A673 (cell line): ENCODE data around the gene ANK3. TPM values are rescaled to one million over a fixed set of nuclear protein-coding genes. Genes with fewer than 3 reads are reported as not detected.

ENCODE experiments used
- BruUV-seq: library from RNA; stranded (reverse); fragments of 400-500 nt; replicated peaks from 2 replicates; lab custom pipeline; 2021; lab: Mats Ljungman, UMichigan
- CTCF ChIA-PET: fragments of 300-600 bp; sonication (Branson Sonifier 250); formaldehyde crosslinking; loops from one replicate; lab custom pipeline; 2022; ENCODE audit warnings: antibody characterized with exemption; lab: Charles Lee
- POLR2A ChIA-PET: fragments of 300-600 bp; sonication (Branson Sonifier 250); formaldehyde crosslinking; loops from one replicate; lab custom pipeline; 2022; ENCODE audit warnings: antibody characterized with exemption; ENCODE audit not compliant: low non-redundant PET; lab: Charles Lee
- DNase-seq: peaks from one replicate; pipeline ENCODE4 v3.0.0-alpha.2; 2015; ENCODE audit warnings: low spot score
- H3K27ac ChIP-seq: fragments of 200-600 bp; sonication (generic); 2 replicates; pipeline ENCODE4 v1.5.1; 2016; ENCODE audit warnings: mixed run types, low read depth, mild to moderate bottlenecking, mixed read lengths, antibody characterized with exemption, low read length; ENCODE audit not compliant: poor library complexity, severe bottlenecking
- H3K27me3 ChIP-seq: fragments of 200-600 bp; sonication (generic); replicated peaks from 2 replicates; pipeline ENCODE4 v1.6.1; 2017; ENCODE audit warnings: mixed run types, low read depth, mild to moderate bottlenecking, mixed read lengths, antibody characterized with exemption, low read length; ENCODE audit not compliant: insufficient read depth, poor library complexity
- H3K36me3 ChIP-seq: fragments of 200-600 bp; sonication (generic); 2 replicates; pipeline ENCODE4 v1.6.1; 2016; ENCODE audit warnings: mixed run types, mild to moderate bottlenecking, mixed read lengths, antibody characterized with exemption, low read length; ENCODE audit not compliant: insufficient read depth, poor library complexity, severe bottlenecking
- H3K4me1 ChIP-seq: fragments of 200-600 bp; sonication (generic); 2 replicates; pipeline ENCODE4 v1.6.1; 2017; ENCODE audit warnings: mixed run types, mild to moderate bottlenecking, mixed read lengths, antibody characterized with exemption, low read length; ENCODE audit not compliant: insufficient read depth, poor library complexity, severe bottlenecking
- H3K4me3 ChIP-seq: fragments of 200-600 bp; sonication (generic); 2 replicates; pipeline ENCODE4 v1.5.1; 2016; ENCODE audit warnings: low read depth, mixed run types, mild to moderate bottlenecking, mixed read lengths, low read length; ENCODE audit not compliant: poor library complexity, severe bottlenecking
- H3K9me3 ChIP-seq: fragments of 200-600 bp; sonication (generic); 2 replicates; pipeline ENCODE4 v1.6.1; 2016; ENCODE audit warnings: mixed run types, low read depth, mild to moderate bottlenecking, mixed read lengths, antibody characterized with exemption, low read length; ENCODE audit not compliant: poor library complexity, severe bottlenecking
- EZH2 ChIP-seq: fragments of 200-600 bp; sonication (generic); IDR thresholded peaks from 2 replicates; pipeline ENCODE4 v1.6.1; 2017; ENCODE audit warnings: borderline replicate concordance, low read depth, mild to moderate bottlenecking, mixed read lengths, antibody characterized with exemption, low read length; ENCODE audit not compliant: poor library complexity, severe bottlenecking
- intact Hi-C: fragments of 100-400 bp; cut with micrococcal nuclease; formaldehyde crosslinking; loops from one replicate; pipeline ENCODE4 v1.10.0; 2022; ENCODE audit not compliant: unreplicated experiment
- total RNA-seq: library from RNA; stranded (reverse); gene quantifications from 2 replicates; pipeline ENCODE4 v1.2.3, GENCODE V29; 2021
- TF ChIP-seq, protein P1 (sequence below): fragments of 300-800, 200-600 bp; sonication (generic); conservative IDR thresholded peaks from 2 replicates; pipeline ENCODE4 v1.5.1; 2017; ENCODE audit warnings: low read depth, mild to moderate bottlenecking, antibody characterized with exemption, low read length, moderate library complexity, mixed read lengths

The ANK3 gene
- total RNA-seq, 1 experiment from 2014 or later, result 13.5 TPM

- DNase-seq, result no peak
- no TSS peak for BruUV-seq
- no peak for TF ChIP-seq EZH2
- TF ChIP-seq, protein P1, sequence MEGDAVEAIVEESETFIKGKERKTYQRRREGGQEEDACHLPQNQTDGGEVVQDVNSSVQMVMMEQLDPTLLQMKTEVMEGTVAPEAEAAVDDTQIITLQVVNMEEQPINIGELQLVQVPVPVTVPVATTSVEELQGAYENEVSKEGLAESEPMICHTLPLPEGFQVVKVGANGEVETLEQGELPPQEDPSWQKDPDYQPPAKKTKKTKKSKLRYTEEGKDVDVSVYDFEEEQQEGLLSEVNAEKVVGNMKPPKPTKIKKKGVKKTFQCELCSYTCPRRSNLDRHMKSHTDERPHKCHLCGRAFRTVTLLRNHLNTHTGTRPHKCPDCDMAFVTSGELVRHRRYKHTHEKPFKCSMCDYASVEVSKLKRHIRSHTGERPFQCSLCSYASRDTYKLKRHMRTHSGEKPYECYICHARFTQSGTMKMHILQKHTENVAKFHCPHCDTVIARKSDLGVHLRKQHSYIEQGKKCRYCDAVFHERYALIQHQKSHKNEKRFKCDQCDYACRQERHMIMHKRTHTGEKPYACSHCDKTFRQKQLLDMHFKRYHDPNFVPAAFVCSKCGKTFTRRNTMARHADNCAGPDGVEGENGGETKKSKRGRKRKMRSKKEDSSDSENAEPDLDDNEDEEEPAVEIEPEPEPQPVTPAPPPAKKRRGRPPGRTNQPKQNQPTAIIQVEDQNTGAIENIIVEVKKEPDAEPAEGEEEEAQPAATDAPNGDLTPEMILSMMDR, result no peak
Measured at GRCh38 chr10:60207894-60208293, 181.8 kb downstream of the ANK3 start.

DNA sequence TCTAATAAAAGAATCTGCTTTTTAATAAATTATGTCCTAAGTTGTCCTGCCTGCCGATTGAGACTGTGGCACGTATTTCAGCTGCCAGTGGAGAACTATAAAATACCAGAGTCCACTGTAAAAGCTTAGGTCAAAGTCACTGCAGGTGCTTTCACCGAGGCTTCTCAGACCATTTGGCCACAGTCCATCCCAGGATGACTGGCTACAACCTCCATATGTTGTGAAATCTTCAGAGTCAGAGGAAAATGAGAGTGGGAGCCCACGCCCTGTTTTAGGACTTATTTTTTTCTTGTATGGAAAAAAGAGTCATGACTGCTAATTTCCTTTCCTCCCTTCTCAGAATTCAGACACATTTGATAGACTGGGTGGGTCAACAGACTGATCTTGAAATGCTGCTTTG, 182.9 kb downstream of the ANK3 start:
- no peaks in the 10 kb centered on the region for H3K9me3 ChIP-seq
- no TSS peak for BruUV-seq
- H3K27me3 ChIP-seq, result no peaks in the 10 kb centered on the region
- intact Hi-C loops, result loop anchor here (5.0 kb wide), 2 partner anchors 109 to 579 kb away; no protein-coding TSS in a partner anchor
- H3K36me3 ChIP-seq, result no peaks in the 10 kb centered on the region
- TF ChIP-seq EZH2, result no peak
- TF ChIP-seq, protein P1, result no peak
- no peaks in the 10 kb centered on the region for H3K4me1 ChIP-seq
- POLR2A ChIA-PET, result no interaction called here
- no peak overlapping the region for H3K4me3 ChIP-seq
- no peak overlapping the region for H3K27ac ChIP-seq
- CTCF ChIA-PET, result no interaction called here
- no peak for DNase-seq

More at GRCh38 chr10:60207894-60208293, 181.8 kb downstream of the ANK3 start:
- H3K27me3 ChIP-seq, result no peaks in the 10 kb centered on the region
- no peaks in the 10 kb centered on the region for H3K4me1 ChIP-seq
- intact Hi-C loops, result loop anchor here (2.0 to 5.0 kb wide), 3 partner anchors 93 to 581 kb away; no protein-coding TSS in a partner anchor
- H3K27ac ChIP-seq, result no peak overlapping the region
- ChIA-PET CTCF (interaction anchor here (0.6 kb wide), 1 partner anchor 496 kb away, joined by 3 read pairs; no protein-coding TSS in a partner anchor), POLR2A (no interaction called here)
- no peaks in the 10 kb centered on the region for H3K9me3 ChIP-seq
- no peaks in the 10 kb centered on the region for H3K36me3 ChIP-seq
- no peak overlapping the region for H3K4me3 ChIP-seq

DNA sequence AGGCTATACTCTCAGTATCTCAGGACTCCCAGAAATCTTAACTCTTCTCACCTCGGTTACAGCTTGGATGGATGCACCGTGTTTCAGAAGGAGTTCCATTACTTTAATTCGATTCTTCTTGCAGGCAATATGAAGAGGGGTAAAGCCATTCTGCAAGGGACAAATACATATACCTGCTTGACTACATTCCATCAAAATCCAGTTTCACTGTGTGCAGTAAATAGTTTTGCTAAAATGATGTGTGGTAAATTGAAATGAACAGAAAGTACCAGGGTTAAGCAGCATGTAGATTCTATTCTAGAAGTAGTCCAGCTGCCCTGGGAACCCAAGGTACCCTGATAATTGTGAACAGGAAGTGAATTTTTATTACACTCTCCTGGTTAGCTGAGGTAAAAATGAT, 183.9 kb downstream of the ANK3 start:
- Histone ChIP-seq H3K4me1 (no peaks in the 10 kb centered on the region), H3K9me3 (no peaks in the 10 kb centered on the region), H3K36me3 (no peaks in the 10 kb centered on the region), H3K4me3 (no peak overlapping the region), H3K27me3 (no peaks in the 10 kb centered on the region), H3K27ac (no peak overlapping the region)
- intact Hi-C loops, result loop anchor here (5.0 kb wide), 2 partner anchors 108 to 578 kb away; no protein-coding TSS in a partner anchor
- POLR2A ChIA-PET, result no interaction called here
- CTCF ChIA-PET, result no interaction called here
- TF ChIP-seq EZH2, result no peak
- TF ChIP-seq, protein P1, result no peak
- no peak for DNase-seq
- BruUV-seq, result no TSS peak
